GM21381 (cell line): ENCODE results near the gene MSLN.

ENCODE experiments used
- ATAC-seq: cut with Tn5 transposase; IDR thresholded peaks from one replicate; pipeline ENCODE4 v1.9.1; 2021; ENCODE audit warnings: mild to moderate bottlenecking, moderate library complexity; ENCODE audit not compliant: unreplicated experiment

The MSLN gene

DNA sequence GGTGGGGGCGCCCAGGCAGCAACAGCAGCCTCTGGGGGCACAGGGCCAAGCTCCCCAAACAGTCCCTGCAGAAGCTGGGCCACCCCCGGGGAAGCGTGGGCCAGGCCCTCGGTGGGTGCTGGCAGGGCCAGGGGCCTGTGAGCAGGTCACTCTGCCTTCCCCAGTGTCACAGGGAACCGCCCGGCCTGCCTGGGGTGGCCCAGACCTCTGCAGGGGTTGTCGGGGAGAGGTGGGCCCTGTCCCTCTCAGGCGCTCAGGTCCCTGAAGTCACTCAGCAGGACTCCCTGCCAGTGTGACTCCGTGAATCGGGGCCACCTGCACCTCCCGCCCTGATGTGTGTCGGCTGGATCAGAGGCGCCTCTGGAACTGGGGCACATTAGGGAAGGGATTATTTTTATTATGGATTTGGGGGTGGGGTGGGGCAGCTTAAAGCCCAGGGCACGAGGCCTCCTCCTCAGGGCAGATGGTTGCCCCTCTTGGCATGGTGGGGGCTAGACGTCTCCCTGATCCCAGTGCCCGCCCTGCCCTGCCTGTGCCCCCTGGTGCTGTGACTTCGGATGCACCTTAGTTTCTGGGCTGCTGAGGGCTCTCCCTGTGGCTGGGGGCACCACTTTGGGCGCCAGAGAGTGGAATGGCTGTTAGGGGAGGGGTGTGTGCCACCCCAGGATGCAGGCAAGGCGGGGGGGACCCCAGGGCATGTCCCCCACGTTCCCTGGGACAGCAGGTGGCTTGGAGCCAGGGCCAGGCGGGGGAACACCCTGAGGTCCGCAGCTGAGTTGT, 41.2 kb downstream of the MSLN start:
- ATAC-seq, result no peak

DNA sequence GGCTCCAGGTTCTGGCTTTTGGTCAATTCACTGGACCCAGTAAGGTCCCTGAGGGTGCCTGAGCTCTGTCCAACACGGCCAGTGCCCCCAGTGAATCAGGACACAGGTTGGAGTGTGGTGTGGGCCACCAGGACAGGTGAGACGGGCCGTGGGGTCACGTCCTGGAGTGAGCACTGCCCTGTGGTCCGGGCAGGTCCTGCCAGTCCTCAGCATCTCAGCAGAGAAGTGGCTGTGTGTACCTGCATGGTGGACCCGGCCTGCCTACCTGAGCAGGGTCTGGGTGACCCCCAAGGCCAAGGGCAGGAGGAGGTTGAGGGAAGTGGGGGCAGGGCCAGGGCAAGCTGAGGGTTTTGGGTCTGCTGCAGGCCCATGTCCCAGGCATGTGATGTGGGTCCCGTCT, 41.9 kb downstream of the MSLN start:
- ATAC-seq, result no peak

DNA sequence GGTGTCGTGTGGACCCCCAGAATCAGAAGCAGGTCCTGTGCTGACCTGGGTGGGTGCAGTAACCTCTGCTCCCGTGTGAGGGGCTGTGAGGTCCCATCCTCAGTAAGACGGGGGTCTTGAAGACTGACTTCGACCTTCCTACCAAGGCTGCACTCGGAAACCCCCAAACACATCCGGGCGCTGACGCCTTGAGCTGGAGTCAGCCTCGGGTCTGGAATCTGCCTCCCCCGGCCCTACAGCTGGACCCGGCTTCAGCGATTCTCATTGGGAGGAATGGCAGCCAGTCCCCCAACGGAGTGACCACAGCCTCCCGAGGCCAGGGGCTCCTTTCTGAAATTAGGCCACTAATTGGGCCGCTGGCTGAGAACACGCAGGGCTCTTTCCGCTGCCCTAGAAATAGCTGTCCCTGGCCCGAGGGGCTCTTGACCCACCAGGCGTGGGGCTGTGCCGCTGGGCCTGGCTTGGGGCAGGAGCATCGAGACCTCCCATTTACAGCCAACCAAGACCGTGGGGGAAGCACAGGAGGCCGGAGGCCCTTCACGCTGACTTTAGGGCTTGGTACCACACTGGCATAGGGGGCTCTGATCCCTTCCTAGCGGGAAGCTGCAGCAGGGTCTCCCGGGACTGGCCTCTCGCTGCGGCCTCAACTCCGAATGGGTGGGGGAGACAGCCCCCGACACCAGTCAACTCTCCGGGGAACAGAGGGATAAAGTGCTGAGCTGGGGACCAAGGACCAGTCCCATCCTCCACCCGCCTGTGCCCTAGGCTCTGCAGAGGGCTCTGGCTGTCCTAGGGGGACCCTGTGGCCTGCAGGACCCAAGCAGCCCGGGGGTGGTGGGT, 42.6 kb downstream of the MSLN start:
- ATAC-seq, result no peak

DNA sequence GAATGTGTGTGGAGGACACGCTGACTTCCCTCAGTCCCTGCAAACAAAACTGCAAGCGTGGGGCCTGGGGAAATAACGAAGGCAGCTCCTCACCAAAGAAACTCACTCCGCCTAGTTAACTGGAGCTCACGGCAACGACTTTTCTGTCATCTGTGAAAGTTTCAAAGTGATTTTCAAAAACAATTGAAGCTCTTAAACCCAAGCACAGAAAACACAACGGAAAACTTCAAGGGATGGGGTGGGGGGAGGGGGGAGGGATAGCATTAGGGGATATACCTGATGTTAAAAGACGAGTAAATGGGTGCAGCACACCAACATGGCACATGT, 43.2 kb downstream of the MSLN start:
- no peak for ATAC-seq

DNA sequence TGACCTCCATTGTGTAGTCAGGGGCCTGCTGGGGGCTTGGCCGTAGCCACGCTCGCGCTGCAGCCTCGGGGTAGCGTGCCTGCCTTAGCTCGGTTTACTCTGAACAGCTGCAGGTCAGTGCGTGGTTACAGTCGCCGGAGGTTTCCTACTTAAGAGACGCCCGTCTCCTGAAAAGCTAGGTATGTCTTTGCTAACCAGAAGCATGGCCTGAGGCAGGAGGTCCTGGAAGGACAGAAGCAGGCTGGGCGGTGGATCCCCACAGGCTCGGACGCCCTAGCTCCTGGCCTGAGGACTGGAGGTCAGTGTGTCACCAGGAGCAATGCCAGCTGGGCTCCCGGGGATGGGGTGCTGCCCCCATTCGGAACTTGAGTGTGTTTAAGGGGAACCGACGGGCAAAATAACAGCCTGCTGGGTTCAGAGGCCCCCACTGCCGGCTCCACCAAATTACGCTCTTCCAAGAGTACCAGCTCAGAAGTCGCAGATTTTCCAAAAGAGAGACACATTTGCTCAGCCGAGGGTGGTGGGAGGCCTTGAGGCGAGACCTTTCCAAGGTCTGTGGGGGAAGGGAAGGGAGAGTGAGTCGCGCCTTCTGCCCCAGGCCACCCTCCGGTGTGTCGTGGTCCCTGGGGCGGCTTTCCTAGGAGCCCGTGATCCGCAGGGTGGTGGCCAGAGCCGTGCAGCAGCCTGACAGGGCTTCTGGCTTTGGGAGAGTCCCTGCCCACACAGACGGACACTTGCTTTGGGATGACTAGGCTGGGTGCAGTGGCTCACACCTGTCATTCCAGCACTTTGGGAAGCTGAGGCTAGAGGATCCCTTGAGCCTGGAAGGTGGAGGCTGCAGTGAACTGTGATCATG, 43.9 kb downstream of the MSLN start:
- ATAC-seq, result no peak

DNA sequence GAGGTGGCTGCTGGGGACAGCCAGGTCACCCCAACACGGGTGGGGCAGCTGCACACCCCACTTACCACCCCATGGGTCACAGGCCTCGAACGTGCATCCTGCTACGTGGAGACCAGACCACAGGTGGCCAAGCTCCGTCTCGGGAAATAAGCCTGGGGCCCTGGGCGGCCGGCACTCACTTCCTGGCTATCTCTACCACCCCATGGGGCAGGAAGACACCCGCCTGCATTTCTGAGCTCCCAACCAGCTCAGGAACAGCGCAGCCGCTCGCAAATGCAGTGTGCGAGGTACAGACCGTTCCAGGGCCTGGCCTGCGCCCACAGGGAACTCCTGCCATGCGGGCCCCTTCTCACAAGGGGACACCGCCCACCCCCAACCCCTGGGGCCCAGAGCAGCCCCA, 44.9 kb downstream of the MSLN start:
- no peak for ATAC-seq

DNA sequence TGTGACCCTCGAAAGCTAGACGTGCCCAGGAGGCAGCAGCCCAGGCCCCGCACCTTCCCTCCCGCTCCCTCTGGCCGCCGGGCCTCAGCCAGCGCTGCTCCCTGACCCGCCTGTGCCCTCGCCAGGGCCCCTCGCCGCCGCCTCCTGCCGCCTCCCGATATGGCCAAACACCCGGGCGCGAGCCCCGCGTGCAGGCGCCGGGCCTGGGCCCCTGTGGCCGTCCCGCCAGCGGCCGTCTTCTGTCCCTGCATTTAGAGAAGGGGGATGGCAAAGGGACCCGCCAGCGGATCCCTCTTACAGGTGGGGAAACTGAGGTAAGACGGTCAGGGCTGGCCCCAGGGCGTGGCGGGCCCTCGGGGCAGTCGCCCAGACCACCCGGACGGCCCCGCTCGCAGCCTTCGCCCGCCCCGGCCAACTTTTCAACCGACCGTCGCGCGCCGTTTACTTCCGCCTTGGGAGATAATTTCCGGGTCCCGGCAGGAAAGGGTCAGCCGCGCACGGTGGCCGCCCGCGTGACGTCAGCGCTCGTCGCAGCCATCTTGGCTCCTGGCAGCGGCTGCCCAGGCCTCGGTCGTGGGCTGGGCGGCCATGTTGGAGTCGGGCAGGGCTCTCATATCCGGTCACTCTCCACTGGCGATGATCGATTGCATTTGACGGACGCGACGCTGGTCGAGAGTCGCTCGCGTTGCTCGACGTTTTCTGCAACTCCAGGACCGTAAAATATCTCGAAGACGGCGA, 47.0 kb downstream of the MSLN start:
- peak; percentile 91 for ATAC-seq

DNA sequence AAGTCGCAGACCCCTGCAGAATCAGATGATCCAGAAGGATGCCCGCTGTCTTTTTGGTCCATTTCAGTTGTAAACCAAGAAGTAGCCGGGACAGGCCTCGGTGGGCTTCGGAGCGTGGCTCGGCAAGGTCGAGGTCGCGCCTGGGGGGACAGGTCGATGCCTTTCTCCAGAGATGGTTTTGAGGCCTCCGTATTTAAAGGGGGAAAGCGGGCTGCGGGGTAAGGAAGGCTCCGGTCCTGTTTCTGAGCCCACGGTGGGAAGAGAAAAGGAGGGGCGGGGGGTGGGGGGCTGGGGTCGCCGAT, 47.5 kb downstream of the MSLN start:
- ATAC-seq, result no peak

DNA sequence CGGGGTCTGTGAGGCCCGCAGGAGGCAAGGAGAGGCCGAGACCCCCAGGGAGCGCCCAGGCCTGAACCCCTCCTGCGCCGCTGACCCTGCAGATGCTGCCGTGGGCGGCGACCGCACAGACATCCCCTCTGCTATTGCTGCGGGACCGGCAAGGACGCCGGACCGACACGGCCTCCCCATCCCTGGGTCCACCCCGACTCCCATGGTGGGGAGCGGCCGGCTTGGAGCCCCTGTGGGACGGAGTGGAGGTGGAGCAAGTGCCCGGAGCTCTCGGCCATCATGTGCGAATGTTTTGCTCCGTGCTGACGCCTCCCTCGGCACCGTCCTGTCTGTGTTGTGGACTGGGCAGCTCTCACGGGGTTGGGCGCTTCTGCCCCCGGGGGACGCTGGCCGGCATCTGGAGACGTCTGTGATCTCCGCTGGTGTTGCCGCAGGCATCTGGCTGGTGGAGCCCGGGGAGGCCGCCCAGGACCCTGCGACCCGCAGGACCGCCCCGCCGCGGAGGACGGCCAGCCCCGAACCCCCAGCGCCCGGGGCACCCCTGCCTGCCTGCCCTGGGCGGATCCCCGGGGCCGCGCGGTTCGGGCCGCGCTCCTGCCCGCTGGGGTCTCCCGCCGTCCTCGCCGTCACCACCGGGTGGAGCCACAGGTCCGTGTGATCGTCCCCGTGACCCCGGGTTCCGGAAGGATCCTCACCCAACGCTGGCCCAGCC, 52.8 kb downstream of the MSLN start:
- ATAC-seq, result no peak

DNA sequence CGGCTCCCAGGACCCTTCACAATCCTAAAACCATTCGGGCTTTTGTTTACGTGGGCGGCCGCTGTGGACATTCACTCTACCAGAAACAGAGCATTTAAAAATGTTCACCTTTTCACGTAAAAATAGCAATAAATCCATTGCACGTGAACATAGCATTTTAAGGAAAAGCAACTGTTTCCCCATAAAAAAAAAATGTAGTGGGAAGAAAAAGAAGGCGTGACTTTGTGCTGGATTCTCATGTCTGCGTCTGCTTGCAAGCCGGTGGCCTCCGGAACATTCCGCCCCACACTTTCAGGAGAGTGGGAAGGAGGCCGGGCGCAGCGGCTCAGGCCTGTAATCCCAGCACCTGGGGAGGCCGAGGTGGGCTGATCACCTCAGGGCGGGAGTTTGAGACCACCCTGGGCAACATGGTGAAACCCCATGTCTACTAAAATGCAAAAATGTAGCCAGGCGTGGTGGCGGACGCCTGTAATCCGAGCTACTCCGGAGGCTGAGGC, 53.4 kb downstream of the MSLN start:
- ATAC-seq, result no peak

DNA sequence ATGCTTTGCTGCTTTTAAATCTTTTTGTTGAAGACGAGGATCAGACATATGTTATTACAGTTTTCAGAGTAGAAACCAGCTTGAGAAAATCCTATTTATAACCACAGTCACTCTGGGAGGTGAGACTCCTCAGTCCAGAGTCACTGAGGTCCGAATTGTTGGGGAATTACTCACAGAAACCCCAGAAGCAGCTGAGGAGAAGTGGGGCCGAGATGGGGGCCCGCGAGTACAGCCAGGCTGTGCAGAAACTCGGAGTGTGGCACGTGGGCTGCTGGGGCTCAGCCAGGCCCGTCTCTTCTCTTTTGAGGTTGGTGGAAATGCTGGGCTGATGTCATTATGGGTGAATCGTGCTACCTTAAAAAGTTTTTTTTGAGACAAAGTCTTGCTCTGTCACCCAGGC, 54.4 kb downstream of the MSLN start:
- ATAC-seq, result no peak

DNA sequence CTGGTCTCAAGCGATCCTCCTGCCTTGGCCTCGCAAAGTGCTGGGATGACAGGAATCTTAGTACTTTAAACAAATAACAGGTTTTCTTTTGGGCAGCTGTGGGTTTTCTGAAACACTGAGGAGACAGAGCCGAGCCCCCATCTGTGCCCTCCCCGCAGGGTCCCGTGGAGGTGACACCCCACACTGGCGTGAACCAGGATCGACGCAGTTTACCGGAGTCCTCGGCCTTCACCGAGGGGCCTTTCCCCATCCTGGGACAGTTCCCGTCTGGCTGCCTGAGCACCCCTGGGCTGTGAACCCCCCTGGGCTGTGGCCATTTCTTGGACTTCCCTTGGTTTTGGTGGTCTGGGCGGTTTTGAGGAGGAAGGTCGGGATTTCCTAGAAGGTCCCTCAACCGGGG, 55.3 kb downstream of the MSLN start:
- ATAC-seq, result no peak

DNA sequence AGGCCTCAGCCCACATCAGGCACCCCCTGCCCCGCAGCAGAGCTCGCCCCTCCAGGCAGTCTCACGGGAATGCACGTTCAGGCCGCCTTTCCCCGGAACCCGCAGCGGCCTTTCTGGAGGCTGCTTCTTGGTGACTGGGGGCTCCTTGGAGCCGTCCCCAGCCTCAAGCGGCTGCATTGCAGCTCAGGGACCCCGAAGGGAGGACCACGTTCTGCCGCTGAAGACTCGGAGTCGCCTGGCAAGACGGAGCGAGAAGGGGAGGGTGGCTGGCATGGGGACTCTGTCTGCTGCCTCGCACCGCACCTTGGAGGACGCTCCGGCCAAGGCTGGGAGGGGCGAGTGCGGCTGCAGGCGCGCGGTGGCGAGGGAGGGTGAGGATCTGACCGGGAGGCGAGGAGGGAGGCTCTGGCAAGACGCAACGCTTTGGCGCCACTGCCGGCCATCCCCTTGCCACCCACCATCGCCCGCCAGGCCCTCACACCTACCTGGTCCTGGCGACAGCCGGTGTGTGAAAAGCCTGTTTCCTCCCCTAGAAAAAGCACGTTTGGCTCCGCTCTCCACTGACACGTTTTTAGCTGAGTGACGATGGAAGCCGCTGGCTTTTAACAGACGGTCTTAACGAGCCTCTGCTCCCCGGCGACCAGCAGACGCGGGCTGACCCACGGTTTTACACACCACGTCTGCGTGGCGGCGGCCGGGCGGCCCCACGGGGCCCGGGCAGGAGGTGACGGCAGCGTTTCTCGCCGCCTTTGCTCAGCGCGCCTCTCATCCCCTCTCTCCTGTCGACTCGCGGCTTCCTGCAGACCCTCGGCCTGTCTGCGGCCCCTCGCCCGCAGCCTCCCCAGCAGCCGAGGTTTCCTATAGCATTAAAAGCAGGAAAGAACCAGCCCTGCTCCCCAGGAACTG, 56.7 kb downstream of the MSLN start:
- ATAC-seq, result no peak

DNA sequence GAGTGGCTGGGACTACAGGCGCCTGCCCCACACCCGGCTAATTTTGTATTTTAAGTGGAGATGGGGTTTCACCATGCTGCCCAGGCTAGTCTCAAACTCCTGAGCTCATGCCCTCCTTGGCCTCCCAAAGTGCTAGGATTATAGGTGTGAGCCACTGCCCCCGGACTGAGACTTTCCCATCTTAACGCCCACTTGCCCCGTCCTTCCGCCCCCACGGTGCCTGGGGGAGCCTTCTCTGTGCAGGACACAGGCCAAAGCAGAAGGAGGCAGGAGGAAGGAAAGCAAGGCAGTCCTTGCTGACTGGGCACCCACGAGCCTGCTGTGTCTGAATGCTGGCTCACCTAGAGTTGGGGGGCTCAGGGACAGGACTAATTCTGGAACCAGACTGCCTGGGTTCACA, 57.6 kb downstream of the MSLN start:
- ATAC-seq, result no peak
